MG63 (cell line): ENCODE results near the gene IRF2BP1. TPM values are rescaled to one million over a fixed set of nuclear protein-coding genes. Genes with fewer than 3 reads are reported as not detected.

Experiments
- DNase-seq: peaks from one replicate; pipeline ENCODE4 v3.0.0-alpha.2; 2020
- H3K27me3 ChIP-seq: fragments of 250-450 bp; sonication (Bioruptor Pico); 2 replicates; pipeline ENCODE4 v1.5.1; 2020; ENCODE audit warnings: mild to moderate bottlenecking, moderate library complexity
- H3K36me3 ChIP-seq: fragments of 250-450 bp; sonication (Bioruptor Pico); 2 replicates; pipeline ENCODE4 v1.5.1; 2020; ENCODE audit warnings: mild to moderate bottlenecking, moderate library complexity
- H3K4me3 ChIP-seq: fragments of 250-450 bp; sonication (Bioruptor Pico); 2 replicates; pipeline ENCODE4 v1.5.1; 2020; ENCODE audit warnings: mild to moderate bottlenecking, moderate library complexity
- H3K9me3 ChIP-seq: fragments of 250-450 bp; sonication (Bioruptor Pico); 2 replicates; pipeline ENCODE4 v1.5.1; 2020; ENCODE audit warnings: mild to moderate bottlenecking, moderate library complexity
- total RNA-seq: library from RNA; depleted of rRNA; stranded (reverse); fragments of >200 nt; shearing (Covaris generic); gene quantifications from 2 replicates; pipeline ENCODE4 v1.2.3, GENCODE V29; 2014; ENCODE audit warnings: low replicate concordance; rRNA removed

IRF2BP1 gene
- total RNA-seq, 1 experiment from 2014 or later: 73.7 TPM

DNA sequence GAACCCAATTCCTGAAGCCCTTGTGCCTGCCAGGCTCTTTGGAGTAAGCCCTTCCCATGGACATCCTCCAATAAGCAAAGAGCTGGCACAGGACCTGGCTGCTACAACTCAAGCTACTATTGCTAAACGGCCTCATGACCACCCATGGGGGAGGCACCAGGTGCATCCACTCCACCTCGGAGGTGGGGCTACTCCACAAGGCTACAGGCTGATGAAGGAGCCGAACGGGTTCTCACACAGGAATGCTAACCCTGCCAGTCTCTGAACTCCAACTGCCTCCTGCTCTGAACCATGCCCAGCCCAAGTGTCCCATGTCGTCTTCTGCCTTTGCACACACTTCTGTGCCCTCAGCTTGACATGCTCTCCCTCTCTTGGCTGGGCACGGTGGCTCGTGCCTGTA, 33.0 kb downstream of the IRF2BP1 start:
- no peak for DNase-seq
- H3K27me3 ChIP-seq: no peaks in the 10 kb centered on the region
- no peaks in the 10 kb centered on the region for H3K9me3 ChIP-seq
- no peak overlapping the region for H3K4me3 ChIP-seq
- peaks cover 79% of the 10 kb centered on the region for H3K36me3 ChIP-seq

DNA sequence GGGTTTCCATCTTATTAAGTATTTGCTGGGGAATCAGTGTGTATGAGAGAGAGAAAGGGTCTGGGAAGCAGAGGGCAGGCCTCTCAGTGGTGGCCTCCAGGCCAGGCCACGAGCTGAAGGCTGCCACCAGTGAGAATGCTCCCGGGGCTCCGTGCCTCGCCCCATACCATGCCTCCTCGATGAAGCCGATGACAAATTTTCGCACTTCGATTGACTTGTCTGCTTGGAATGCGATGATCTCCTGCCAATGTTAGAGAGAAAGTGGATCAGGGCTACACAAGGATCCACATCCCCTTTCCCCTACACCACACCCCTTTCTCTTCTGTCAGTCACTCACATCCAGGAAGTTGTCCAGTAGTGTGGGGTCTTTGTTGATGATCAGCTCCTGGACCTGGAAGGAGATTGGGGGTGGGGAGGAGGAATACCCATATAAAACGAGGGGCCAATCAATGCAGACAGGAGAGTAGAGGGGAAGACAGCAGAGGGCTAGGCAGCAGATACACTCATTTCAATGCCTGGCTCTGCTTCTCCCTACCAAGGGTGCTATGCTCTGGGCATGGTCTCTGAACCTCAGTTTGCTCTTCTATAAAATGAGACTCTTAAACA, 33.7 kb downstream of the IRF2BP1 start:
- peaks cover 84% of the 10 kb centered on the region for H3K36me3 ChIP-seq
- DNase-seq: no peak

DNA sequence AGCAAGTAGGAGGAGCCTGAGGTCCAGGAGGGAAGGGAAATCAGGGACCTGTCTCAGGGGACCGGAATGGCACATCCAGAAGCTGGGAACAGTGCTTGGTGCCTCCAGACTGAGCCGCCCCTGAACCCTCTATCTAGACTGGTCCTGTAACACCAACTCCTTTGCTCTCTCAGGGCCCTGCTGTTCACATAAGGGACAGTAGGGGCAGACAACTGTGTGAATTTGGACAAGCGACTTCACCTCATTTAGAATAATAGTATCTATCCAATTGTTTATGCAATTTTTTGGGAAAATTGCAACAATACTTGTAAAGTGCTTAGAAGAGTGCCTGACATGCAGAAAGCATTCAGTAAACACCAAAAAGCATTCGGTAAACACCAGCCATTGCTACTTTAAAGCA, 37.0 kb downstream of the IRF2BP1 start:
- no peak for DNase-seq
- no peak overlapping the region for H3K4me3 ChIP-seq
- no peaks in the 10 kb centered on the region for H3K9me3 ChIP-seq
- H3K36me3 ChIP-seq: peaks cover 97% of the 10 kb centered on the region
- H3K27me3 ChIP-seq: no peaks in the 10 kb centered on the region

More for the DNA sequence above, 33.7 kb downstream of the IRF2BP1 start:
- Histone ChIP-seq H3K27me3 (no peaks in the 10 kb centered on the region), H3K9me3 (no peaks in the 10 kb centered on the region), H3K4me3 (no peak overlapping the region)

DNA sequence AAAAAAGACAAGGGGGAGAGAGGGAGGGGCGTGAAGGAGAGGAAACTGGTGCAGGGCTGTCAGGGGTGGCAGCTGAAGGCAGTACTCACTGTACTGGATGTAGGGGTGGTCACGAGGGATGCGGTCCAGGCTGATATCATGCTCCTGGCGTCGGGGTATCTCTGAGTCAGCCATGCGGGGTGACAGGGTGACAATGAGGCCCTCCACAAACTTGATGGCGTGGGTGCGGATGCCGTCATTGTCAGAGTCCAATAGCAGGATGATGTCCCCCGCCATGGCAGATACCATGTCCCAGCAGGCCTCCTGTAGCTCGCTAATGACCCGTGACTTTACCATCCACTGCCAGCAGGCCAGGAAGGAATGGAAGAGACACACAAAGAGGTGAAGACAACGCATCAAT, 38.3 kb downstream of the IRF2BP1 start:
- Histone ChIP-seq H3K36me3 (peaks cover 96% of the 10 kb centered on the region), H3K27me3 (no peaks in the 10 kb centered on the region), H3K9me3 (no peaks in the 10 kb centered on the region), H3K4me3 (no peak overlapping the region)
- DNase-seq: no peak

DNA sequence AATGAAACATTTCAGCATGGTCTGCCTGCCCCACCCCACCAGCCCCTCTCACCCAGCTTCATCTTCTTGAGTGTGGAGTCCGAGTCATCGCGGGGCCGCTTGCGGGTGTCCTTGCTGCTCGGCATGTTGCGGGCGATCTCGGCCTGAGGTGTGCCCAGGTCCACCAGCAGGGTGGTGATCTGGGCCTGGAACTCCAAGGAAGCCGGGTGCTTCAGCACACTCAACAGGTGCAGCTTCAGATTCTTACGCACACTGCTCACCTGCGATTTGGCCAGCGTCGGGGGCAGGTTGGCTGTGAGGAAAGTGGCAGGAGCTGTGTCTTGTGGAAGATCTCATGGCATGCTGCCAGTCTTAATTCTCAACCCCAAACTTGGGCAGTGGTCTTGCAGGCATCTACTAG, 43.7 kb downstream of the IRF2BP1 start:
- Histone ChIP-seq H3K4me3 (no peak overlapping the region), H3K36me3 (peaks cover 94% of the 10 kb centered on the region), H3K27me3 (no peaks in the 10 kb centered on the region), H3K9me3 (peaks cover 5% of the 10 kb centered on the region; the same call in 1 of the 2 replicates)
- no peak for DNase-seq

DNA sequence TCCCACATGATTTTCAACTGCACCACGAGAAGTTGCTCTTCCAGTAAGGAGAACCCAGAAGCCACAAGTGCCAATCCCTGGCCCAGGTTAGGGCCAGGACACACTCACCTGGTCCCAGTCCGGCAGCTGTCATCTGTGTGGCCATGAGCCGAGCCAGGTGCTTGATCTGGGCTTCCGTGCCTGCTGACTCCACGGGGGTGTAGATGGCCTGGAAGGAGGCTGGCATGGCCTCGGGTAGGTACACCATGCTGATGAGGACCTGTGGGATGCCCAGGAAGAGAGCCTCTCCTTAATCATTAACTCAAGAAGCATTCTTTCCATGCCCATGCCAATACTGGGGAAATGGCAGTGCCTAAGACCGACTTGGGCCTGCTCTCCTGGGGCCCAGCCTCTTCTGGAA, 51.0 kb downstream of the IRF2BP1 start:
- H3K36me3 ChIP-seq: peaks cover 84% of the 10 kb centered on the region
- no peaks in the 10 kb centered on the region for H3K27me3 ChIP-seq
- peaks cover 5% of the 10 kb centered on the region; the same call in 1 of the 2 replicates for H3K9me3 ChIP-seq
- no peak for DNase-seq
- no peak overlapping the region for H3K4me3 ChIP-seq

Other genes with a start within 250 kb of the IRF2BP1 start
- 10.9 and 22.0 TPM in 2 replicates for gene EML2, start 246.7 kb downstream of the IRF2BP1 start, total RNA-seq
- gene GIPR, start 217.9 kb downstream of the IRF2BP1 start, total RNA-seq: not detected in 2 replicates
- gene SNRPD2, start 194.2 kb downstream of the IRF2BP1 start, total RNA-seq: 488 and 700 TPM in 2 replicates
- gene QPCTL, start 193.5 kb downstream of the IRF2BP1 start, total RNA-seq: 19.7 and 37.9 TPM in 2 replicates
- 4.3 and 12.3 TPM in 2 replicates for gene FBXO46, start 155.2 kb downstream of the IRF2BP1 start, total RNA-seq
- 0.99 TPM in 1 of 2 replicates, not detected in the other for gene MEIOSIN, start 152.7 kb downstream of the IRF2BP1 start, total RNA-seq
- 11.4 and 18.6 TPM in 2 replicates for gene SIX5, start 116.9 kb downstream of the IRF2BP1 start, total RNA-seq
- gene DMPK, start 103.7 kb downstream of the IRF2BP1 start, total RNA-seq: 3.9 and 7.0 TPM in 2 replicates
- gene DMWD, start 93.3 kb downstream of the IRF2BP1 start, total RNA-seq: 30.4 and 48.0 TPM in 2 replicates
- not detected in 2 replicates for gene RSPH6A, start 70.8 kb downstream of the IRF2BP1 start, total RNA-seq
- gene SYMPK, start 23.0 kb downstream of the IRF2BP1 start, total RNA-seq: 59.4 and 70.7 TPM in 2 replicates
- gene FOXA3, start 21.8 kb downstream of the IRF2BP1 start, total RNA-seq: not detected in 2 replicates
- gene MYPOP, start 16.5 kb upstream of the IRF2BP1 start, total RNA-seq: 0.20 and 0.79 TPM in 2 replicates
- not detected in 2 replicates for gene NANOS2, start 28.6 kb upstream of the IRF2BP1 start, total RNA-seq
- gene NOVA2, start 87.7 kb upstream of the IRF2BP1 start, total RNA-seq: not detected in 2 replicates
- 10.5 and 25.5 TPM in 2 replicates for gene CCDC61, start 109.3 kb upstream of the IRF2BP1 start, total RNA-seq
- not detected in 2 replicates for gene PGLYRP1, start 136.9 kb upstream of the IRF2BP1 start, total RNA-seq
- not detected in 2 replicates for gene IGFL4, start 154.9 kb upstream of the IRF2BP1 start, total RNA-seq
- gene IGFL3, start 238.5 kb upstream of the IRF2BP1 start, total RNA-seq: not detected in 2 replicates